C1 segment of cervical spinal cord (tissue), 14 donors: ENCODE measurements around the gene ZFHX3.
"Not testable (repeated sequence)": the region's sequence is repeated elsewhere in the genome, so short reads cannot be mapped to it uniquely, and the experiment has no call there.

Experiments
- DNase-seq, 14 donors: peaks; one replicate each; lab custom pipeline; 2025; lab: John Stamatoyannopoulos, UW

ZFHX3 gene

DNA sequence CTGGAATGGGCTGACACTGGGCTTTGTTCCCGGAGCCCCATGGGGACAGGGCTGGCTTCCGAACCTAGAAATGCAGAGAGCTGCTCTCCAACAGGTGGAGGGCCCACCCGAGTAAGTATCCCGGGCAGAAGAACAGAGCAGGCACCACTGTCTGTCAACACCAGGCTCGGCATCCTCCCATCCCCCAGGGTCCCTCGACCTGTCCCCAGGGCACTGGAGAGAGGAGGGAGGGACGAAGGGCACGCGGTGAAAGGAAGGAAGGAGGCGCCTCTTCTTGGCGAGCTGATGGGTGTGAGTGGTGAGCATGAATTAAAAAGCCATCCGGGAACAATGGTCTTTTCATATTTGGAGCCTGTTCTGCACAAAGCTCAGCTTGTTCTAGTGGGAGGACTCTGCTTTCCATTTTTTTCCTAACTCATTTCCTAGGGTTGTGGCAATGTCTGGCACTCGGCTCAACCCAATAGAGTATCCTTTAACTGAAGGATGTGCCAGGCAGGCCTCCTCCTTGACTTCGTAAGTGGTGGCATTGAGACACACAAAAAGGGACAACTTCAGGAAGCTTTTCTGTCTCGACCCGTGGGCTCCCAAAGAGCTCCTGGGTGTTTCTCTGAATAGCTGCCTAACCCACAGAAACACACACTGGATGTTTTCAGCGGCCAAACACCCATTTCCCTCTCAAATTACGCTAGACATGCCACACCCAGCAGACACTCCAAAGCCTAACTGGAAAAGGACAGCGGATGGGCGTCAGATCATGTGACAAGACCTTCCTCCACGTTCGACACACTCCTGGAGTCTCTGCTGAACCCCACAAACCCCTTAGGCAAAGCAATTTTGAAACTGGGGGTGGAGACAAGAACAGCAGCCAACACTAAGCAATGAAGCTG, 47.7 kb downstream of the ZFHX3 start:
- DNase-seq, result peak in 12 of 14 donors; percentile 22 to 78 (median 60)

GRCh38 chr16:72999541-73000019, 48.3 kb downstream of the ZFHX3 start:
- no peak for DNase-seq

- DNase-seq, result no peak
These were observed 50.8 kb downstream of the ZFHX3 start for GRCh38 chr16:72997141-72997542.

DNA sequence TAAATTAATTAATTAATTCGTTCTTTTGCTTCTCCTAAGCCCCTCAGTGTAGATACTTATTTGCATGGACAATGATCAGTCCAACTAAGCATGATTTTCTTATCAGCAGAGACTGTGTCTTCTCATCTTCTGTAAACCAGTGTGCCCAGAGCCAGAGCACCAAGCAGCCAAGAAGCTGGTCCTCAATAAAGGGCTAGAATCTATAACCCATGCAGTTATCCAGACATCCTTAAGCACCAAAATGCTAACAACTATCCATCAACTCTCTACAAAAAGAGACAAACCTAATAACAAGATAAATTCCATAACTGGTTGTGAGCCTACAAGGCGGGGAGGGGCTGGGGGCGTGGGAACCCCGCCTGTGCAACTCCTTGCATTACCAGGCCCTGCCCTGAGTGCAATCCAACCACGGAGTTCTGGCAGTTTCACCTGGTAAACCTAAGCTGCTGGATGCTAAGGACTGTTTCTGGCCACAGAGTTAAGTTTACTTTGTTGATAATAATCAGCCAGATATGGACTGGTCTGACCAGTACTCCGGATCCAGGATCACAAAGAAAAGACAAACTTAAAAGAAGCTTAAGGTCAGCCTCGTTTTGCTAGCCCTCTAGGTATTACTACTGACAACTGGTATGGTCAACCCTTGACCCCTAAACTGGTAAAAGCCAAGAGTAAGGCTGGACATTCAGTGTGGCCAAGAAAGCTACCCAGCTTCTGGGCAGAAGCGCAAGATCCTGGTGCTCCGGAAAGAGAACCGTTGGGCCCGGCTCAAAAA, 51.5 kb downstream of the ZFHX3 start:
- DNase-seq, result no peak

GRCh38 chr16:72995882-72996270, 52.1 kb downstream of the ZFHX3 start:
- DNase-seq, result not testable (repeated sequence)

- DNase-seq, result no peak
These were observed 52.6 kb downstream of the ZFHX3 start for GRCh38 chr16:72995151-72995881.

GRCh38 chr16:72992142-72992601, 55.8 kb downstream of the ZFHX3 start:
- no peak for DNase-seq

DNA sequence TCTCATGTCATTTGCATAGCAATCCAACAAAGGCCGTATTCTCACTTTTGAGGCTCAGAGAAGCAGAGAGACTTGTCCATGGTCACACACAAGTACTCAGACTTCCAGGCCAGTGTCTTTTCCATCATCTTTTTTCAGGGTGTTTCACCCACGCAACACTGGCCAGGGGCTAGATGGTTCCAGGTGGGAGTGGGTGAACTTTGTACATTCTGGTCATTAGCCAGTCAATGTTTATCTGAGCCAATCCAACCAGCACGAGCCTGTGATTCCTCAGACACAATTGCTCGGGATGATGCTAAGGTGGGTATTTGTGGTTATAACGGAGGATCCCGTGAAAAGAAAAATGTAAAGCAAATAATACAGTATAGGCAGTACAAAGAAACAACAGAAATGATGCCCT, 56.3 kb downstream of the ZFHX3 start:
- no peak for DNase-seq

DNA sequence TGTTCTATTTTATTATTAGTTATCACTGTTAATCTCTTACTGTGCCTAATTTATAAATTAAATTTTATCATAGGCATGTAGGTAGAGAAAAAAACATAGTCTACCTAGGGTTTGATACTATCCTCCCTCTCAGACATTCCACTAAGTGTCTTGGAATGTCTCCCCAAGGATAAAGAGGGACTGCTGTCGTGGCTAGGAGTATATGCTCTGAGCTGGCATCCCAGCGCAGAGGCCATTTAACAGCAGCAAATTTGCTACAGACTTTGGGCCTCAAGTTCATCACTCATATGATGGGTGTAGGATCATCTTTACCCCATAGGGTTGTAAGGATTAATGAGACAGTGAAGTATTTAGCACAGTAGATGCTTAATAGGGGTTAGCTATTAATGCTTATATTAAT, 56.7 kb downstream of the ZFHX3 start:
- DNase-seq, result no peak

DNA sequence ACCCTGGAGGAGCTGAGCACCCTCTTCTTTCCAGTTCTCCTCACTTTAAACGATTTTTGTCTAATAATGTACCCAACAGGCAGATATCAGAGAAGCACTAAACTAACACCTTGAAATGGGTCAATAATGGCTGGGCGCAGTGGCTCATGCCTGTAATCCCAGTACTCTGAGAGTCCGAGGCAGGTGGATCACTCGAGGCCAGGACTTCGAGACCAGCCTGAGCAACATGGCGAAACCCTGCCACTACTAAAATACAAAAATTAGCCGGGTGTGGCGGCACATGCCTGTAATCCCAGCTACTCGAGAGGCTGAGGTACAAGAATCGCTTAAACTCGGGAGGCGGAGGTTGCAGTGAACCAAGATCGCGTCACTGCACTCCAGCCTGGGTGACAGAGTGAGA, 57.4 kb downstream of the ZFHX3 start:
- DNase-seq, result no peak

GRCh38 chr16:72989579-72990551, 58.1 kb downstream of the ZFHX3 start:
- DNase-seq, result peak in 5 of 14 donors; percentile 15 to 69 (median 20)

DNA sequence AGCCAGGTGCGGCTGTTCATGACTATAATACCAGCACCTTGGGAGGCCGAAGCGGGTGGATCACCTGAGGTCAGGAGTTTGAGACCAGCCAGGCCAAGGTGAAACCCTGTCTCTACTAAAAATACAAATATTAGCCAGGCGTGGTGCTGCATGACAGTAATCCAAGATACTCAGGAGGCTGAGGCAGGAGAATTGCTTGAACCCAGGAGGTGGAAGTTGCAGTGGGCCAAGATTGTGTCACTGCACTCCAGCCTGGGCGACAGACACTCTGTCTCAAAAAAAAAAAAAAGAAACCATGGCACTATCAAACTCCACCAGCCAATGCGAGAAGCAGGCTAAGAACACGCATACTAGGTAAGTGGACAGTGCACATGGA, 58.7 kb downstream of the ZFHX3 start:
- not testable (repeated sequence) for DNase-seq

DNA sequence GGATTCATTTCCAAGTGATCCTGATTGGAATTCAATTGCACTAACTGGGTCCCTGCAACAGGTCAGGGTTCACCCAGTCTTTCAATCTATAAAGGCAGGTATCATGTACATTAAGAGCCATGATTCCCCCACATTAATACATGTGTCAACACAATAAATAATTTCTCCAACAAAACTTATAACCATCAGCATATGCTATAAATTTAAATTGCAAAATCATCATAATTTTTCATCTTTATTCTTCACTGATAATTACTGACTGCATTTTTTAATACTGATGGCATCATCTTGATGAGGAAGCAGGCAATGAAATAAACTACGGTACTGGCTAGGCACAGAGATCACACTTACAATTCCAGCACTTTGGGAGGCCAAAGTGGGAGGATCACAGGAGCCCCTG, 59.4 kb downstream of the ZFHX3 start:
- no peak for DNase-seq

DNA sequence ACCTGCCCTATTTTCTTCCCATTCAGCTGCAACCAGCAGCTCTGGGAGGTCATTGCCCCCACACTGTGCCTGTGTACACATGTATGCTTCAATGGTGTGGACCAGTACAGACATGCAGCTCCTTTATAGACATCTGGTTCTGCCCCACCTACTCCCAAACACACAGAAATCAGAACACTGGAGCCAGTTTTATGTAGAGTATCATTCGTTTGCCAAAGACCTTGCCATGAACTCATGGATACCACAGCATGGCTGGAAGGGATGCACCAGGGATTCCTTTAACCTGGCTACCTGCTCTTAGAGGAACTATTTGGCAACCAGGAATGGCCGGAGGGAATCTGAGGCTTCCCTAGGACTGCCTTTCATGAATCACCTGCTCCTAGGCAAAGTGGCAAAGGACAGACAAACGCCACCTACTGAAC, 60.4 kb downstream of the ZFHX3 start:
- DNase-seq, result no peak

GRCh38 chr16:72985995-72986394, 61.9 kb downstream of the ZFHX3 start:
- DNase-seq, result no peak

DNA sequence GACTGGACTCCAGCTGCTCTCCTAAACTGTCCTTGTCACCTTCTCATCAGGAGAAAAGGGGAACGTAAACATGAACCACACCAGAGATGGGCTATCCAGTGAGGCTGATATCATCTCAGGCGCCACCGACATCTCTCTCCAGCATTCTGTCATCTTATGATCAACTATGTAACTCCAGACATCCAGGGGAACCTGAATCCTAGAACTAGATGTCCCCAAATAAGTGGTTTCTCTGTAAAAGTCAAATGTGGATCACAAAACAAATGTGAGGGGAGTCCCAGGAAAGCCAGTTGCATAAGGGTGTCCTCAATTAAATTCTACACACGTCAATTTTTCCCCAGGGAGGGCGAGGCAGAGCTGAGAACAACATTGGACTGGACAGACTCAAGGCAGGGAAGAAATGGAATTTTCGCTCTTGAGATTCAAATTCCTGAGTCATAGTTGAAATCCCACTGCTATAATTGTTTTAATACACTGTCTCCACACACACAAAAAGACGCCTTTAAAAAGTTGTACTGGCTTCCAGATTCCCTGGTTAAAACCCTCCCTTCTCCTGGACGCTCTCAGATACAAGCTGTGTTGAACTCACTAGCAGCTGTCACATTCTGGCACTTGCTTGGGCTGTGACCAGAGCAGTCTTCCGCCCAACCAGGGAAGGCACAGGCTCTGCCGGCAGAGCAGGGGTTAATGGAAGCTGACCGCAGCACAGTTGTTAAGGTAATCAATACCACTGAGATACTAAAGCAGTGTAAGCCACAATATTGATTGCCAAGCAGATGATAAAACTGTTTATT, 62.6 kb downstream of the ZFHX3 start:
- no peak for DNase-seq

DNA sequence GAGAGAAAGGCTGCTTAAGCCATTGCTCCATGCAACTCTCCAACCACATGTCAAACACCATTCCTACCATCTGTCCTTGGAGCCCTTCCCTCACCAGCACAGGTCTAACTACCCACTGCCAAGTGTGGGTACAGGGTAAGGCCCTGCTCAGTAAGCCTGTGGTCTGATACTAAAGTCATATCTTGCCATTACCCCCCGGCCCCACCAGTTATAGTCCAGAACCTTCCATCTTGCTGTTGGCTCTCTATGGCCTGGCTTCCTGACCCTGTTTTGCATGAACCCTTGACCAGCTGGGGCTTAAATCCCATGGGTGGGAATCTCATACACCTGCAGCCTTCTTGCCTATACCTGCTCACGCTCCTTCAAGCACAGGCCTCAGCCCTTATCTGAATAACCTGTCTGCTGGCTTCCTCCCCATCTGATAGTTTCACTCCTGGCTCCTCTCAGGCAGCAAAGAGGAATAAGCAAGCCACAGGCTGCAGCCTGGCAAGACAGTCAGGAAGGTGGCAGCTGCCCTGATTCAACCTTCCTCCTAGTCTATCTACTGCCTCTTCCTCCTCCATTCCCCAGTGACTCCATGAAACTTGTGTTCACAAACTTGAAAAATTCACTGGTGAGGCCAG, 64.1 kb downstream of the ZFHX3 start:
- no peak for DNase-seq

DNA sequence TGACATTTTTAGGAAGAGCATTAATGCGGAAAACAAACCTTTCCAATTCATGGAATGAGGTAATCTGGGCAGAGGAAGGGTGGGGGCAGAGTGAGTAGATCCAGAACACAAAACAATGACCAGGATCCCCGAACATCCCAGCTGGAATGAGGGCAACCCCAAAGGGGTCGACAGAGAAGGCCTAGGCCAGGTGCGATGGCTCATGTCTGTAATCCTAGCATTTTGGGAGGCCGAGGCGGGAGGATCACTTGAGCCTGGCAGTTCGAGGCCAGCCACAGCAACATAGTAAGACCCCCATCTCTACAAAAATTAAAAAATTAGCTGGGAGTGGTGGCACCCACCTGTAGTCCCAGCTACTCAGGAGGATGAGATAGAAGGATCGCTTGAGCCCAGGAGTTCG, 64.7 kb downstream of the ZFHX3 start:
- DNase-seq, result no peak

DNA sequence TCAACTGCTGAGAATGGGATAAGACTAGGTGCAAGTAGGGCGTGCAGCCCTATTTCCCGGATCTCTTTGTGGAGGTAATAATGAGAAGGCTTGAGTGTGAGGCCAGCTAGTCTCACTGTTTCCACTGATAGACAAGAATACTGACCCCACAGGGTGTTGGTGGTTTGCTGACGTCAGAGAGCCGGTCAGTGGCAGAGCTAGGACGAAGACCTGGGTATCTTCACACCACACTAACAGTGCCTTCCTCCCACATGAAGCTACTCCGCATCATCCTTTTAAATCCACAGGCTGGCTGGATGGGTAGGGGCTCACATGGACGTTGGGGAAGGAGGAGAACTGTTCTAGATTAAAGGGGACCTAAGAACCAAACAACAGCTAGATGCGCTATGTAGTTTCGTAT, 68.0 kb downstream of the ZFHX3 start:
- DNase-seq, result no peak
